Activated CD8-positive, alpha-beta memory T cell treated with anti-CD3 and anti-CD28 coated beads, Interleukin-2, amount 50 U/mL, for 24 hours (primary cell): ENCODE data around the gene SS18.

Experiments
- DNase-seq: peaks from one replicate; pipeline ENCODE4 v3.0.0-alpha.2; 2020; ENCODE audit errors: extremely low read depth

The SS18 gene

GRCh38 chr18:26002375-26002910 is 88.0 kb downstream of the SS18 start:
- no peak for DNase-seq

GRCh38 chr18:25998461-25998860 is 92.0 kb downstream of the SS18 start:
- no peak for DNase-seq

GRCh38 chr18:25992566-25992965 is 97.8 kb downstream of the SS18 start:
- no peak for DNase-seq

DNA sequence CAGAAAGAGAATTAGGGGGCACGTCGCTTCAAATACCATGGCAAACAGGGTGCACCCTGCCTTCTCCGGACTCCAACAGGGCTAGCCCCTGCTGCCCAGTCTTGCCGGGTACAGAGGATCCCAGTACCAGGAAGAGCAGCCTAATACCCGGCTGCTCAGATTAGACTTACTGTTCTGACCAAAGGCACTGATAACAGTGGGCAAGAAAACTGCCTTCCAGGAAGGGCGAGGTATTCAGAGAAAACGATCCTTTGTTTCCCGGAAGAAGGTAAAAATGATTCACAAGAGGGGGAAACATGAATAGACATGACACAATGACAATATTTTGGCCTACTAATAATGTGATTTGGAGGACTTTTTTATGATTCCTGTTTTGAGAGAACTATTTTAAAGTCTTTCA is 99.9 kb downstream of the SS18 start:
- no peak for DNase-seq

- DNase-seq = no peak
Observed at GRCh38 chr18:25985707-25986394, 104.6 kb downstream of the SS18 start.

GRCh38 chr18:25983730-25984129 is 106.7 kb downstream of the SS18 start:
- no peak for DNase-seq

DNA sequence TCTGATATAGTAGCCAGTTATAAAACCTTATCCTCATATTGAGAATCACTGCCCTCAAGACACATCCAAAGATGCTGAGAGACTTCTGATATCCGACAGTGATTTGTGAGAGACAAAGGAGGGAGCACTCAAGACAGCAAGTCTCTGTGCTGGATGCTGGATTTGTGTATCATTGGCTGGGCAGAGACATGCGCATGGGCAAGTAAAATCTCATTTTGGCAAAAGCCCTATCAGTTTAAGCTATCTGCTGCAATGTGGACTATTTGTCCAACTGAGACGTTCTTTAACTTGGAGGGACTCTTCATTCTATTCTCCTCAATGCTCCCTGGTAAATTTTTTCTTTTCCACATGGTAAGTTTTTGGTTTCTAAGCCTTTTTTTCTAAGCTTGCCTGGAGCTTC is 107.5 kb downstream of the SS18 start:
- no peak for DNase-seq

- DNase-seq = no peak
Observed at GRCh38 chr18:25982153-25982552, 108.3 kb downstream of the SS18 start.

DNA sequence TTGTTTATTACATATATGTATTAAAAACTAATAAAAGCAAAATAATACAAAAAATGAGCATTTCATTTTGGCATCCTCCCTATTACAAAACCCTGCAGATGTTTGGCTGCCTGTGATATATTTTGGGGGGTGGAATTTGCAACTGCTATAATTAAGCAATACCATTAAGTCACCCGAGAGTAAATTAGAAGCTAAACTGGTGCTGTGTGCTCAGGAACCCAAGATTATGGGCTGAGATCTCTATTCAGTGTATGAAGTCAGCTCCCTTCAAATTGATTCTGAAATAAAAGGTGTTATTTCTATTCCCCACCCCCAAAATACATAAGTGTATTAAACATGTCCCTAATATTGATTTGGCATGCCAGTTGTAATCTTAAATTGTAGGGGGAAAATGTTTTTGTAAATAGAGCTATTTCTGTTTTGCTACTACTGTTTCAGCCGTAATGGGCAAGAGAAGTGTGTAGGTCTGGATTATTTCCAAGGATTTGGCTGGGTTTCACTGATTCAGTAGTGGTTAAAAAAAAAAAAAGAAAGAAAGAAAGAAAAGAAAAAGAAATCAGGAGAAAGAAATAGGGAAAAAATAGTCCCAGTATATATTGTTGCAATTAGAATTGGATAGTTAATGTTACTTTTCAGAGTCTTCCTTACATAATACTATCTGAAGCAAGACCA is 110.9 kb downstream of the SS18 start:
- no peak for DNase-seq

GRCh38 chr18:25976554-25976953 is 113.9 kb downstream of the SS18 start:
- no peak for DNase-seq

- no peak for DNase-seq
Observed at GRCh38 chr18:25974630-25975077, 115.8 kb downstream of the SS18 start.
